GM12875 (cell line): ENCODE data around the gene PRM2.

ENCODE experiments used
- H3K4me3 ChIP-seq: one replicate; pipeline ENCODE4 v1.5.1; 2011; ENCODE audit warnings: low read depth, low read length, control low read depth
- CTCF ChIP-seq: IDR thresholded peaks from 2 replicates; pipeline ENCODE4 v1.5.1; 2011; ENCODE audit warnings: low read depth, mild to moderate bottlenecking, control low read depth, inconsistent platforms, low read length, moderate library complexity, borderline replicate concordance; ENCODE audit not compliant: insufficient read depth

Gene PRM2

GRCh38 chr16:11272921-11273720 lies 3.2 kb downstream of the PRM2 start, which contains the start of gene PRM3:
Gene PRM3 (minus strand): TSS chr16:11273629. CDS start chr16:11273595, 34 bp downstream.
- no peak within 1 kb of the TSS for H3K4me3 ChIP-seq
- no peak for TF ChIP-seq CTCF

- no peak overlapping the region for H3K4me3 ChIP-seq
- no peak for TF ChIP-seq CTCF
These were observed 3.8 kb downstream of the PRM2 start for GRCh38 chr16:11272484-11272883.

GRCh38 chr16:11271610-11272009 lies 4.7 kb downstream of the PRM2 start:
- no peak for TF ChIP-seq CTCF
- no peak overlapping the region for H3K4me3 ChIP-seq

- H3K4me3 ChIP-seq, result no peak overlapping the region
- no peak for TF ChIP-seq CTCF
These were observed 5.6 kb downstream of the PRM2 start for GRCh38 chr16:11270602-11271162.

GRCh38 chr16:11268921-11269375 lies 7.3 kb downstream of the PRM2 start, which contains the start of gene TNP2:
Gene TNP2 (minus strand): TSS chr16:11269325. CDS start chr16:11269262, 63 bp downstream.
- H3K4me3 ChIP-seq, result no peak within 1 kb of the TSS
- TF ChIP-seq CTCF, result no peak

- TF ChIP-seq CTCF, result no peak
- H3K4me3 ChIP-seq, result no peak overlapping the region
These were observed 11.2 kb downstream of the PRM2 start for GRCh38 chr16:11265124-11265523.
